Left cardiac atrium (tissue), 4 donors: ENCODE data around the gene CARS1. TPM values are rescaled to one million over a fixed set of nuclear protein-coding genes. Genes with fewer than 3 reads are reported as not detected.
A peak's percentile ranks its signal among the peaks of the same experiment; 100 is the strongest.

Source experiments
- ATAC-seq, 2 donors: fragments of 200-7000 bp; cut with Tn5 transposase; one replicate each; pipeline ENCODE4 v1.9.1; 2020; ENCODE audit warnings: mild to moderate bottlenecking in 2 of 2, moderate library complexity in 2 of 2
- DNase-seq: peaks from one replicate; pipeline ENCODE4 v3.0.0-alpha.2; 2020
- intact Hi-C, 2 donors: fragments of 100-400 bp; cut with DNase I; formaldehyde crosslinking; loops; one replicate each; pipeline versions ENCODE4 v1.14.1 to v1.15.1; 2022 to 2023
- total RNA-seq, 2 donors: library from RNA; stranded (reverse); fragmentation: NEBNext Ultra II Directional; extraction: Animal tissue kit (Norgen Biotek cat#: 25700); gene quantifications; one replicate each; pipeline ENCODE4 v1.2.1, GENCODE V29; 2021
- donor health status: DM: no; HTN: yes; CAD: no.
- donor health status: DM: no; HTN: yes; CAD: no; lungs with severe emphysema.
- donor health status: DM: yes; HTN: yes; CAD: no.
- donor health status: Dilated cardiomyopathy.

CARS1 gene
- total RNA-seq, 2 donors from 2014 or later, result 16.8 to 28.7 TPM

DNA sequence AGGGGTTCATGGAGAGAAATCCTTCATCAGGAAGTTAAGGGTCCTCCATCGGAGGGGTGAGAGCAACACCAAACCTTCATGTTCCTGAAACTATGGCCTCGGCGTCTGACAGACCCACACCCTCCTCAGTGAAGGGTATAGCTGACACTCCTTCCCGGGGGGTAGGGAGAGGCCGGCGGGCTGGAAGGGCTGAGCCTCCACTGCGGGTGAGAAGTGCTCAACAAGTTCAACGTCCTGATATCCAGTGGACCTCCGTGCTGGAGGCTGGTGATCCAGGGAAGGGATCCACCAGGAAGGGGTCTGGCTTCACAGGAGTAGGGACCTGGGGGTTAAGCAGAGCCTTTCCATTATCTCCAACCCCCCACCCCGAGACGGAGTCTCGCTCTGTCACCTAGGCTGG, 12.3 kb downstream of the CARS1 start:
- peak; percentile 0 for DNase-seq
- intact Hi-C loops, result no loop called here
- ATAC-seq, result no peak

DNA sequence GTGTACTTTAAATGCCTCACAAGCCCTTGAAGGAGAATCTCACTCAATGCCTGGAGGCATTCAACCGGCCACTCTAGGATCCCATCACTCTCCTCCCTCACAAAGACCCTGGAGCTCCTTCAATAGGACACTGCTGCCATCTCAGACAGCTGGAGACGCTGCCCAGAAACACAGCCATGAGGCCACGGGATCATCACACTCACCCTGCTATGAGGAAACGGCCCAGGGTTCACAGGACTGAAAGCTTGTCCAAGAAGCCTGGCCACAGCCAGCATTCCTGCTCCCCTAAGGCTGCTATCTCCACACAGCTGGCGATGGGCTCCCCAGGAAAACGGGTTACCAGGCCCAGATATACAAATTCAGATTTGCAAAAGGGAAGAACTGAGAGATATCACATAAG, 13.2 kb downstream of the CARS1 start:
- ATAC-seq, result peak in 1 of 2 donors; percentile 47

DNA sequence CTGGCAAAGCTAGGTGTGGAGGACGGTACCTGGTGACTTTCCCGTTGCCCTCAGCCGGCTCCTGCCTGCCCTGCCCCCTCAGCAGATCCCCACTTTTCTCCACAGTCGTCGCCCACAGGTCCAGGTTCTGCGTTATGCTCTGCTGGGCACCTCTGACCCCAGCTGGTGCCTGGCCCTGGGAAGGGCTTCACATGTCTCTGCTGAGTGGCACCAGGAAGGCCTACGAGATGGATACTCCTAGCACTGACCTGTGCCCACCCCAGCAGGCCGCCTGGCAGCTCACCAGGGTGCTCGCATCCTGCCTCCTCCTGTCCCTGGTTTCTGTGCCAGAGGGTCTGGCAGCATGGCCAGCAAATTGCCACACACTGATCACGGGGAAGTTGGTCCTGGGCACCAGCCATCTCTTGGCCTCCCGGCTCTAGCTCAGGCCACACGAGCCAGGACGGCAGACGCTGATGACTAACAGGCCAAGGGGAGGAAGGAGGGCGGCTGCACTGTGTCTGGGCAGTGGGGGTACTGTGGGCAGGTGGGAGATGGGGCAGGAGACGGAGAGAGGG, 13.8 kb downstream of the CARS1 start:
- ATAC-seq (peak; percentile 67 to 73), DNase-seq (peak; percentile 71)
- intact Hi-C loops, result no loop called here

More for the DNA sequence above, 13.2 kb downstream of the CARS1 start:
- peak; percentile 37 for DNase-seq
- intact Hi-C loops, result no loop called here

DNA sequence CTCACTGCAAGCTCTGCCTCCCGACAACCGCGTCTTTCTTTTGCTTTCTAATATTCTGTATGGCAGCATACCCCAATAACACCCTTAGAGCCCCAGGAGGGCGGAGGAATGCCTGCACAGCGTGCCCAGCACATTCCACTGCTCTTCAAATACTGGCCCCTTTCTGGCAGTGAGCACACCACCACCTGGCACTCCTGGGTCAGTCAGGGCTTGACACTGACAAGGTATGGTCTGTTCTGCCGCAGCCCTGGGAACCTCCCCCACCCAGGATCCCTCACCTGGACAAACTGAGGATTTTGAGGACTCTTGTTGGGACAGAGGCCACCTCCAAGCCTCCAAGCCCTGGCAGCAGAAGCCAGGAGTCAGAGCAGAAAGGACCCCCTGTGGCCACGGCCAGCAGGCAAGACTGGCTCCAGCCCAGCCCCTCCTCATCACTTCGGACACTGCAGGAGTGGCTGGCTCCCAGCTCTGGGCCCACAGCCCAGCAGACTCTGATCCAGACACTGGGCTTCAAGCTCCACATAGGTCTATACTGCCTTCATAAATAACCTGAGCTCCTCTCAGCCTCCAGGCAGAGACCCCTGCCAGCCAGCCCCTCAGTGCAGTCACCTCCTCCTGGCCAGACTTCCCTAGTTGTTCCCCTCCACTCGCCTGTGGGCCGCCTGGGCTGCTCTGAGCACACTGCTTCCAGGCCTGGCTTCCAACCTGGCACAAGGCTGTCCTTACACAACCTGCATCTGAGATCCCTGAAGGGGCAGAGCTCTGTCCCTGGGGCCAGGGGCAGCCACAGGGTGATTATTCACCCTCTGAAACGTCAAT, 14.5 kb downstream of the CARS1 start:
- ATAC-seq (peak; percentile 54 to 64), DNase-seq (peak; percentile 22)
- intact Hi-C loops, result no loop called here

DNA sequence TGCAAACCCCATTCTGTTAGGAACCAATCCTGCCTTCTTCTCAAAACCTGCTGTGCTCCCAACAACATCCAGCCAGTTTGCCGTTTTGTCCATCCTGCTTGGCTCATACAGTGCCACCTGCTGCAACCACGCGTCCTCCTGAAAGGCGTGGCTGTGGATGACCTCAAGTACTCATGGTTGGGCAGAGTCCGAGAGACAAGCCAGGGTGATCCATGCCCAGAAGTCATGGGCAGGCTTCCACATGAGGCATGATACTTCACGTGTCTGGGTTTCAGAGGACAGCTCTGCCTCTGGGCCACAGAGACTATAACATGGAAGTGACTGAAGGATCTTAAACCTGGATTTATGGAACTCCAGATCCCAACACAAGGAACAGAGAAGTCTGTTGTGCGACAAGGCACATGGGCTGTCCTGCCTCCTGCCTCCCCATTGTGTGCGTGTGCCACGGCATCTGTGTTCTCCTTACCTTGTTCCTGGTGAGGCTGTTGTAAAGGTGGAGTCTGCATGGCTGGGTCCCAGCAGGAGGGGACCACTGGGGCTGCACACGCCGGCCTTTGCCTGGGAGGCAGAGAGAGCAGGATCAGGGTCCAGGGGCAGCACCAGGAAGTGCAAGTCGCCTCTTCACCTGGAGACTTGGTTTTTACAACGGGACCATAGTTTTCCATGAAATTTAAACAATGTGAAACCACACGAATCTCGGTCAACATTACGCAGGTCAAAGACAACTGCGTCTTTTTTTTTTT, 15.4 kb downstream of the CARS1 start:
- intact Hi-C loops, result no loop called here
- DNase-seq (peak; percentile 65), ATAC-seq (peak; percentile 58 to 68)

DNA sequence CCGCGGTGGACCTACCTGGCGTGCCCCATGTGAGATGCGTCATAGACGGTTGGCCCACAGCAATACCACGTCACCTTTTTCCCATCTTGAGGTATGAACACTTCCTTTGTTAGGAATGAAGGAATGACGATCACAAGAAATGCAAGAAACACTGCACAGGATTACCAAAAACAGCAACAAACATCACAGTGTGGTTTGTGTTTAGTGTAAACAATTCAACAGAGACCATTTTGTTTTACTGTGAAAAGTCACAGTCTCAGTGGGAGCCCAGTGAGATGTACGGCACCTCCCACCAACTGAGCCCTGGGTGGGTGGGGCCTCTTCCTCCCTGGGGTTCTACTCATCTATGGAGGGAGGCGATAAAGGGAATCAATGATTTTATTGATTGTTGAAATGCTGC, 16.3 kb downstream of the CARS1 start:
- peak; percentile 2 for DNase-seq
- ATAC-seq, result no peak
- intact Hi-C loops, result no loop called here

- DNase-seq (no peak), ATAC-seq (no peak)
- intact Hi-C loops, result loop anchor here (1.0 to 5.0 kb wide), 3 partner anchors 53 to 179 kb away; partner anchors contain the start of gene MRGPRG (in 2 of the 2)
Observed at GRCh38 chr11:3037945-3038271, 19.3 kb downstream of the CARS1 start.

DNA sequence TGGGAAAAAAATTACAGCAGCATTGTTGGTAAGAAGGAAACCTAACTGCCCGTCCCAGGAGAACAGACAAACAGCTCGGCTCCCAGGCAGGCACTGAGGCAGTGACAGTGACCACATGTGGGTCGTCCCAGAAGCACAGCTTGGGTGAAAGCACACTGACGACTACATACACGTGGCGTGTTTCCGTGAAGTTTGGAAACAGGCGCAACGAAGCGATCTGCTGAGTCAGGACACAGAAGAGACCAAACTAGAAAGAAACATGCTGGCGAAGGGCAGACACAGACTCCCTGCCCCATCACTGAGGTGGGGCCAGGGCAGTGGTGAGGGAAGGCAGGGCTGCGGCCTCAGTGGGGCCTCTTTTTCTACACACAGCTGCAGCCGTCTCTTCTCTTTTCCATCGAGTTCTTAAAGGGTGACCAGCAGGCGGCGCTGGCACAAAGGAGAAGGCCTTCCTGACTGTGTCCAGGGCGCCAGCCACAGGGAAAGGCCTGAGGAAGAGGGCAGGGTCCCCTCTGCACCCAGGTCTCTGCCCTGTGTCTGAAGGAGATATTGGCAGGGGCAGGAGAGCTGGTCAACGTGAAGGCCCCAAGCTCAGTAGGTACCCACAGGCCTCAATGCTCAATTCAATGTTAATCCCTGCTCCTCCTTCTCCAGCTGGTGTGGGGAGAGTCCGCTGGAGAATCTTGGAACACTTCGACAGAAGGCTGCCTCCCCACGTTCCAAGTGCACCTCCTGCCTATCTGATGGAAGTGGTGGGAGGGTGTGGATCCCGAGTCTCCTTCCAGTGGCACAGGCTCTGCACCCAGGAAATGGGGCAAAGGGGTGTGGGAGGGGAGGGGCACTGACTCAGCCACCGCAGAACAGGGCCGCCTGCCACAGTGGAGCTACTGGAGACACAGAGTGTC, 19.9 kb downstream of the CARS1 start:
- ATAC-seq, result peak; percentile 76 to 82
- intact Hi-C loops, result loop anchor here (1.0 to 5.0 kb wide), 3 partner anchors 54 to 180 kb away; partner anchors contain the start of gene MRGPRG (in 2 of the 2)
- DNase-seq, result peak; percentile 87

- peak in 1 of 2 donors; percentile 66 for ATAC-seq
- no peak for DNase-seq
Observed at GRCh38 chr11:3036419-3036818, 20.8 kb downstream of the CARS1 start.

DNA sequence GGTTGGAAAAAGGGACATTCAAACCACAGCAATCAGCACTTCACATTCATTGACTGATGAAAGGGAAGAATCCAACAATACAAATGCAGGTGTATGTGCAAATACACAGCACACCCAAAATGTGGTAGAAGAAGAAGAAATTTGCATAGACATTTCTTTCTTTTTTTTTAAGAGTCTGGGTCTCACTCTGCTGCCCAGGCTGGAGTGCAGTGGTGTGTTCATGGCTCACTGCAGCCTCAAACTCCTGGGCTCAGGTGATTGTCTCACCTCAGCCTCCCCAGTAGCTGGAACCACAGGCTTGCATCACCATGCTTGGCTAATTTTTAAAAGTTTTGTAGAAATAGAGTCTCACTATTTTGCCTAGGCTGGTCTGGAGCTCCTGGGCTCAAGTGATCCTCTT, 21.9 kb downstream of the CARS1 start:
- ATAC-seq (no peak), DNase-seq (no peak)
- intact Hi-C loops, result loop anchor here (5.0 kb wide), 1 partner anchor 182 kb away; the partner anchor contains the start of gene MRGPRG (in 2 of the 2)

More at GRCh38 chr11:3036419-3036818, 20.8 kb downstream of the CARS1 start:
- intact Hi-C loops, result loop anchor here (2.0 to 5.0 kb wide), 2 partner anchors 54 to 181 kb away; partner anchors contain the start of gene MRGPRG (in 2 of the 2)

DNA sequence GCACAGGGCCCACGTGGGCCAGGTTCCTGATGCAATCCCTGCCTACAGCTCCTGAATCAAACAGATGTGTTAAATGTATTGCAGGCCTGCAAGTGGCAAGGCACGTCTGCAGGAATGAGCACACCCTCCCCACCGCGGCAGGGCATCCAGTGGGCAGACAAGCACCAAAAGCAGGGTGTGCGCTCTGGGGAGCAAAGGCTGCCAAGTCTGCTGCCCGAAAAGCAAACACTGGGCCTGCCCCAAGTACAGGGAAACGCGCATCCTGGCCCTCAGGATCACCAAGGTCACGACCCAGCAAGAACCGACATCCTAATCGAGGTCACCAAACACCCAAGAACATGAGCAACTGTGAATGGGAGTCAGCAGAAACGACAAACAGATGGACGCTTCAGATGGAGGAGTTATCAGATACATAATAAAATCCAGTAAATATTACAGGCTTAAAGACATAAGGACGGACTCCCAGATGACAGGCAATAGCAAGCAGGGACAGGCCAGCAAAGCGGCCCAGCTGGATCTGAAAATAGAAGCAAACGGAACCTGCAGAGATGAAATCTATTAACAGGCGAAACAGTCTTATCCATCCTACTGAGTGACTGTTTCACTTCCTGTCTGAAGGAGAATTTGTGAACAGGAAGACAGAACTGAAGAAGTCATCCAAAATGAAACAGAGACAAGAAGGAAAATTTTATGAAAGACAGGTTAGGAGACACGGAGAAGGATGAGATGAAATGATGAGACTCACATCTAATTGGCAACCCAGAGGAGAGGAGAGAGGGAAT, 26.7 kb downstream of the CARS1 start:
- no peak for DNase-seq
- peak in 1 of 2 donors; percentile 26 for ATAC-seq
- intact Hi-C loops, result no loop called here

GRCh38 chr11:3028813-3029212, 28.4 kb downstream of the CARS1 start:
- no peak for DNase-seq
- ATAC-seq, result no peak
- intact Hi-C loops, result no loop called here

DNA sequence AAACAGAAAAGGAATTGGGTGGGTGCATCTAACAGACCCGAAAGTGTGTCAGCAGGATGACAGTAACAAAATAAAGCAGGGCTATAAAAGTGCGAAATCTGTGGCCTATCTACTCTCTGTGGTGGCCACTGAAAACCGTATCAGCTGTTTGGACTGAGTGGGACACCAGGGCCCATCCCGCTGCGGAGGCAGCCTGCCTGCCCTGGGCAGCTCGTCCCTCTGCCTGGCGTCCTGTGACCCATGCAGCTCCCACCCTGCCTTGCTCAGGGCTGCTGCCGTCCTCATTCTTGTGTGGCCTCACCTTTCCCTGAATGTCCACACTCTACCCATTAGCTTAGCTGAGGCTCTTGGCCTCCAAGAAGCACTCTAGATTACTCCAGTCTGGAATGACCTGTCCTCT, 30.4 kb downstream of the CARS1 start:
- intact Hi-C loops, result no loop called here
- DNase-seq (no peak), ATAC-seq (no peak)

GRCh38 chr11:3022982-3023381, 34.2 kb downstream of the CARS1 start:
- ATAC-seq, result no peak
- DNase-seq, result no peak
- intact Hi-C loops, result no loop called here

- ATAC-seq, result peak; percentile 36 to 44
- intact Hi-C loops, result no loop called here
- no peak for DNase-seq
Observed at GRCh38 chr11:3022300-3022967, 34.8 kb downstream of the CARS1 start.

- ATAC-seq, result peak; percentile 55
- intact Hi-C loops, result no loop called here
- no peak for DNase-seq
Observed at GRCh38 chr11:3021125-3021524, 36.1 kb downstream of the CARS1 start.

DNA sequence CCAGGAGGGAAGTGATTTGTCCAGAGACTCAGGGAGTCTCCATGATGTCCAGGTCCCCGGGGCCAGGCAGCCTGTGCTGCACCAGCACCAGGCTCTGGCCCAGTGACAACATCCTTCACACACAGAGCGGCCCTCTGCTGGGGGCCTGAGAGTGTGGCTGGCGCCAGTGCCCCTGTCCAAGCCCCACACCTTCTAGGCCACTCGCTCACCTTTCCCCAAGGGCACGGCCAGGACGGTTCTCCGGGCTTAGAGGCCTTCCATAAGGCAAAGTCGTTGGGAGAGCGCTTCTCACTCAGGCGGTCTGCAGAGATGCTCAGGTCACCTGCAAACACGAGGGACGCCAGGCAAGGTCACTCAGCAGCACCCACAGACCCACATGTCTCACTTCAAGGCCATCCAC, 37.2 kb downstream of the CARS1 start:
- intact Hi-C loops, result no loop called here
- no peak for ATAC-seq
- DNase-seq, result no peak

DNA sequence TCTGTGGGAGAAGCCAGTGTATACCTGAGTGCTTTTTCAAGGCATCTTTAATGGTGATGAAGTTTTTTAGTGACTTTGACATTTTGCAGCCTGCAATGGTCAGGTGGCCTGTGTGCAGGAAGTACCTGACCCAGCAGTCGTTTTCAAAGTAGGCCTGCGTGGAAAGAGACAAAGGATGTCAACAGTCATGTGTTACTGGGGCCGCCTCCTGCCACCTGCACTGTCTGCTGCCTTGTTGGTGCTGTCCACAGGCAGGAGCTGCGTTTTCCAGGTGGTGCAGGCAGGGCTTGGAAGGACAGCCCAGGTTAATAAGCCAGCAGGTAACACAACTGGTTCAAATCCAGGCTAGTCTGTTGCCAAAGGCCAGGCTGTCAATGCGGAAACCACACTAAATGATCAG, 38.6 kb downstream of the CARS1 start:
- ATAC-seq (no peak), DNase-seq (no peak)
- intact Hi-C loops, result no loop called here
